Measurements from ENCODE around the gene AFMID. TPM values are rescaled to one million over a fixed set of nuclear protein-coding genes. Genes with fewer than 3 reads are reported as not detected.
"Not testable (repeated sequence)": the region's sequence is repeated elsewhere in the genome, so short reads cannot be mapped to it uniquely, and the experiment has no call there.

The AFMID gene
- total RNA-seq, 1 donor from 2014 or later: 25.5 TPM

- Mint-ChIP-seq H3K4me3 (ENCODE audit: unreplicated experiment) (no peak overlapping the region), H3K36me3 (ENCODE audit: low read depth) (no peaks in the 10 kb centered on the region), H3K27me3 (ENCODE audit: low read depth) (no peaks in the 10 kb centered on the region)
Measured at GRCh38 chr17:78251773-78252103, 64.6 kb downstream of the AFMID start.

GRCh38 chr17:78252111-78252634 is 65.0 kb downstream of the AFMID start:
- Mint-ChIP-seq H3K27me3 (ENCODE audit: low read depth) (no peaks in the 10 kb centered on the region), H3K4me1 (ENCODE audit: low read depth) (peaks cover 12% of the 10 kb centered on the region), H3K9me3 (ENCODE audit: low read depth) (no peaks in the 10 kb centered on the region), H3K27ac (ENCODE audit: unreplicated experiment) (no peak overlapping the region), H3K36me3 (ENCODE audit: low read depth) (no peaks in the 10 kb centered on the region), H3K4me3 (ENCODE audit: unreplicated experiment) (no peak overlapping the region)
- TF ChIP-seq, protein P1, sequence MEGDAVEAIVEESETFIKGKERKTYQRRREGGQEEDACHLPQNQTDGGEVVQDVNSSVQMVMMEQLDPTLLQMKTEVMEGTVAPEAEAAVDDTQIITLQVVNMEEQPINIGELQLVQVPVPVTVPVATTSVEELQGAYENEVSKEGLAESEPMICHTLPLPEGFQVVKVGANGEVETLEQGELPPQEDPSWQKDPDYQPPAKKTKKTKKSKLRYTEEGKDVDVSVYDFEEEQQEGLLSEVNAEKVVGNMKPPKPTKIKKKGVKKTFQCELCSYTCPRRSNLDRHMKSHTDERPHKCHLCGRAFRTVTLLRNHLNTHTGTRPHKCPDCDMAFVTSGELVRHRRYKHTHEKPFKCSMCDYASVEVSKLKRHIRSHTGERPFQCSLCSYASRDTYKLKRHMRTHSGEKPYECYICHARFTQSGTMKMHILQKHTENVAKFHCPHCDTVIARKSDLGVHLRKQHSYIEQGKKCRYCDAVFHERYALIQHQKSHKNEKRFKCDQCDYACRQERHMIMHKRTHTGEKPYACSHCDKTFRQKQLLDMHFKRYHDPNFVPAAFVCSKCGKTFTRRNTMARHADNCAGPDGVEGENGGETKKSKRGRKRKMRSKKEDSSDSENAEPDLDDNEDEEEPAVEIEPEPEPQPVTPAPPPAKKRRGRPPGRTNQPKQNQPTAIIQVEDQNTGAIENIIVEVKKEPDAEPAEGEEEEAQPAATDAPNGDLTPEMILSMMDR (IDR thresholded peaks at IDR 0.05): no peak
- peak; percentile 80 for DNase-seq (ENCODE audit: low spot score)

More at GRCh38 chr17:78251773-78252103, 64.6 kb downstream of the AFMID start:
- DNase-seq (ENCODE audit: low spot score): no peak
- H3K9me3 Mint-ChIP-seq (ENCODE audit: low read depth): no peaks in the 10 kb centered on the region
- H3K4me1 Mint-ChIP-seq (ENCODE audit: low read depth): peaks cover 12% of the 10 kb centered on the region
- no peak overlapping the region for H3K27ac Mint-ChIP-seq (ENCODE audit: unreplicated experiment)
- TF ChIP-seq, protein P1 (IDR thresholded peaks at IDR 0.05): no peak

GRCh38 chr17:78252701-78253635 is 65.8 kb downstream of the AFMID start:
- no peaks in the 10 kb centered on the region for H3K36me3 Mint-ChIP-seq (ENCODE audit: low read depth)
- H3K4me1 Mint-ChIP-seq (ENCODE audit: low read depth): peaks cover 14% of the 10 kb centered on the region
- peak; percentile 86 for DNase-seq (ENCODE audit: low spot score)
- no peak overlapping the region for H3K27ac Mint-ChIP-seq (ENCODE audit: unreplicated experiment)
- H3K4me3 Mint-ChIP-seq (ENCODE audit: unreplicated experiment): peak overlapping the region; percentile 73
- H3K9me3 Mint-ChIP-seq (ENCODE audit: low read depth): no peaks in the 10 kb centered on the region
- H3K27me3 Mint-ChIP-seq (ENCODE audit: low read depth): no peaks in the 10 kb centered on the region
- TF ChIP-seq, protein P1 (IDR thresholded peaks at IDR 0.05): no peak

DNA sequence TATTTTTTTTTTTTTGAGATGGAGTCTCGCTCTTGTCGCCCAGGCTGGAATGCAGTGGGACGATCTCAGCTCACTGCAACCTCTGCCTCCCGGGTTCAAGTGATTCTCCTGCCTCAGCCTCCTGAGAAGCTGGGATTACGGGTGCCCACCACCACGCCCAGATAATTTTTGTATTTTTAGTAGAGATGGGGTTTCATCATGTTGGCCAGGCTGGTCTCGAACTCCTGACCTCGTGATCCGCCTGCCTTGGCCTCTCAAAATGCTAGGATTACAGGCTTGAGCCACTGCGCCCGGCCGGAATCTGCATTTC is 66.4 kb downstream of the AFMID start:
- peak overlapping the region; percentile 73 for H3K4me3 Mint-ChIP-seq (ENCODE audit: unreplicated experiment)
- H3K4me1 Mint-ChIP-seq (ENCODE audit: low read depth): peaks cover 17% of the 10 kb centered on the region
- H3K9me3 Mint-ChIP-seq (ENCODE audit: low read depth); H3K27ac Mint-ChIP-seq (ENCODE audit: unreplicated experiment); DNase-seq (ENCODE audit: low spot score); H3K27me3 Mint-ChIP-seq (ENCODE audit: low read depth); H3K36me3 Mint-ChIP-seq (ENCODE audit: low read depth): not testable (repeated sequence)

GRCh38 chr17:78253946-78254672 is 66.9 kb downstream of the AFMID start:
- H3K4me3 Mint-ChIP-seq (ENCODE audit: unreplicated experiment): peak overlapping the region; percentile 73
- no peaks in the 10 kb centered on the region for H3K36me3 Mint-ChIP-seq (ENCODE audit: low read depth)
- peaks cover 17% of the 10 kb centered on the region for H3K4me1 Mint-ChIP-seq (ENCODE audit: low read depth)
- peak overlapping the region; percentile 24 for H3K27ac Mint-ChIP-seq (ENCODE audit: unreplicated experiment)
- H3K9me3 Mint-ChIP-seq (ENCODE audit: low read depth): no peaks in the 10 kb centered on the region
- no peaks in the 10 kb centered on the region for H3K27me3 Mint-ChIP-seq (ENCODE audit: low read depth)
- TF ChIP-seq, protein P1 (IDR thresholded peaks at IDR 0.05): peak; percentile 15
- DNase-seq (ENCODE audit: low spot score): peak; percentile 94
